Lower leg skin (tissue), 4 donors: Measurements from ENCODE around the gene EFCAB11. TPM values are rescaled to one million over a fixed set of nuclear protein-coding genes. Genes with fewer than 3 reads are reported as not detected.
A peak's percentile ranks its signal among the peaks of the same experiment; 100 is the strongest.

Source experiments
- DNase-seq, 2 donors: peaks; one replicate each; pipeline ENCODE4 v3.0.0-alpha.2; 2019; ENCODE audit warnings: low spot score in 2 of 2
- H3K4me3 ChIP-seq: fragments of 200-600 bp; sonication (generic); 2 replicates; pipeline ENCODE4 v1.5.1; 2017; ENCODE audit warnings: mild to moderate bottlenecking, low read depth; ENCODE audit not compliant: poor library complexity, severe bottlenecking
- CTCF ChIP-seq, 3 donors: fragments of 450-650 bp; IDR thresholded peaks; one replicate each; pipeline ENCODE4 v1.5.1; 2016; ENCODE audit warnings: antibody characterized with exemption in 3 of 3, mild to moderate bottlenecking in 3 of 3, moderate library complexity in 2 of 3
- POLR2A ChIP-seq, 2 donors: fragments of 450-650 bp; IDR thresholded peaks; one replicate each; pipeline ENCODE4 v1.6.1; 2016 to 2017; ENCODE audit warnings: antibody characterized with exemption in 2 of 2, mild to moderate bottlenecking in 1 of 2, moderate library complexity in 1 of 2
- WGBS, 2 donors: methylation state at CpG; one replicate each; pipeline ENCODE4 v1.1.5; 2018; 5-methylcytosine and 5-hydroxymethylcytosine counted together
- intact Hi-C: fragments of 100-400 bp; cut with DNase I; formaldehyde crosslinking; loops from one replicate; pipeline ENCODE4 v1.15.0; 2023; ENCODE audit warnings: low total_unique reads
- total RNA-seq, 4 donors: library from RNA; depleted of rRNA; stranded (reverse); fragments of >200 nt; gene quantifications; one replicate each; pipeline ENCODE4 v1.1.0, GENCODE V29; 2016

Gene EFCAB11
- total RNA-seq, 4 donors from 2014 or later = 2.6 to 9.6 (median 4.7) TPM

- no peak overlapping the region for H3K4me3 ChIP-seq
- 76 to 88% methylated on average over 3 of the region's 3 CpGs for WGBS, 2 donors
- TF ChIP-seq POLR2A (IDR thresholded peaks at IDR 0.05) = no peak
- no peak for TF ChIP-seq CTCF (IDR thresholded peaks at IDR 0.05)
- intact Hi-C loops = no loop called here
- DNase-seq = no peak
Measured at GRCh38 chr14:89960914-89961313, 6.4 kb upstream of the EFCAB11 start.

GRCh38 chr14:89959853-89960445 lies 5.4 kb upstream of the EFCAB11 start:
- intact Hi-C loops = no loop called here
- 87 to 92% methylated on average over 3 of the region's 3 CpGs for WGBS, 2 donors
- no peak overlapping the region for H3K4me3 ChIP-seq
- TF ChIP-seq CTCF (IDR thresholded peaks at IDR 0.05) = no peak
- TF ChIP-seq POLR2A (IDR thresholded peaks at IDR 0.05) = no peak
- no peak for DNase-seq

- intact Hi-C loops = no loop called here
- H3K4me3 ChIP-seq = no peak overlapping the region
- DNase-seq = no peak
- TF ChIP-seq CTCF (IDR thresholded peaks at IDR 0.05) (no peak), POLR2A (IDR thresholded peaks at IDR 0.05) (no peak)
- 76 to 81% methylated on average over 1 of the region's 1 CpG for WGBS, 2 donors
Measured at GRCh38 chr14:89958966-89959365, 4.4 kb upstream of the EFCAB11 start.

GRCh38 chr14:89957791-89958190 lies 3.3 kb upstream of the EFCAB11 start:
- 84 to 92% methylated on average over 8 of the region's 8 CpGs for WGBS, 2 donors
- TF ChIP-seq POLR2A (IDR thresholded peaks at IDR 0.05) (no peak), CTCF (IDR thresholded peaks at IDR 0.05) (no peak)
- intact Hi-C loops = no loop called here
- DNase-seq = no peak
- no peak overlapping the region for H3K4me3 ChIP-seq

- TF ChIP-seq CTCF (IDR thresholded peaks at IDR 0.05) = no peak
- TF ChIP-seq POLR2A (IDR thresholded peaks at IDR 0.05) = no peak
- H3K4me3 ChIP-seq = no peak overlapping the region
- intact Hi-C loops = no loop called here
- no peak for DNase-seq
- WGBS, 2 donors = 90 to 100% methylated on average over 1 of the region's 1 CpG
Measured at GRCh38 chr14:89957376-89957775, 2.8 kb upstream of the EFCAB11 start.

- 32 to 34% methylated on average over 15 of the region's 15 CpGs for WGBS, 2 donors
- peak overlapping the region; percentile 69 for H3K4me3 ChIP-seq
- no peak for DNase-seq
- no peak for TF ChIP-seq CTCF (IDR thresholded peaks at IDR 0.05)
- TF ChIP-seq POLR2A (IDR thresholded peaks at IDR 0.05) = no peak
- intact Hi-C loops = no loop called here
Measured at GRCh38 chr14:89956661-89957009, 2.1 kb upstream of the EFCAB11 start.
